GM12878 (cell line): Measurements from ENCODE around the gene SPINT2. TPM values are rescaled to one million over a fixed set of nuclear protein-coding genes. Genes with fewer than 3 reads are reported as not detected.

Source experiments
- ATAC-seq: fragments of 200-7000 bp; cut with Tn5 transposase; 3 replicates; pipeline ENCODE4 v1.9.1; 2020; ENCODE audit warnings: mild to moderate bottlenecking, moderate library complexity
- BruUV-seq: library from RNA; stranded (reverse); fragments of 400-500 nt; replicated peaks from 2 replicates; lab custom pipeline; 2021; lab: Mats Ljungman, UMichigan
- CTCF ChIA-PET: fragments of 300-600 bp; sonication (Branson Sonifier 250); formaldehyde crosslinking; extraction: SDS; loops from one replicate; lab custom pipeline; 2021; ENCODE audit warnings: inconsistent platforms; lab: Yijun Ruan, JAX
- POLR2A ChIA-PET: fragments of 350-600 bp; formaldehyde crosslinking; extraction: SDS; loops from one replicate; lab custom pipeline; 2021; ENCODE audit warnings: inconsistent platforms; lab: Charles Lee
- RAD21 ChIA-PET: fragments of 300-600 bp; sonication (Branson Sonifier 250); formaldehyde crosslinking; loops from one replicate; lab custom pipeline; 2023; ENCODE audit warnings: antibody characterized with exemption; ENCODE audit not compliant: unreplicated experiment; lab: Charles Lee
- SMC1A ChIA-PET: fragments of 300-600 bp; sonication (Branson Sonifier 250); formaldehyde crosslinking; loops from one replicate; lab custom pipeline; 2023; ENCODE audit not compliant: unreplicated experiment, uncharacterized antibody; lab: Charles Lee
- DNase-seq: peaks from one replicate; pipeline ENCODE4 v3.0.0-alpha.2; 2011; ENCODE audit warnings: low read depth, low spot score
- FAIRE-seq: peaks from 3 replicates; lab custom pipeline; 2011; peaks lifted over from hg19 to GRCh38; lab: Jason Lieb, UNC
- H2AFZ ChIP-seq: 2 replicates; pipeline ENCODE4 v1.6.0; 2011; ENCODE audit warnings: low read depth, low read length, control low read depth; ENCODE audit not compliant: control insufficient read depth
- H3K27ac ChIP-seq: 2 replicates; pipeline ENCODE4 v1.5.1; 2011; ENCODE audit warnings: control low read depth; ENCODE audit not compliant: control insufficient read depth, insufficient read depth
- H3K27me3 ChIP-seq, 2 experiments: replicated peaks in 1 of 2; 2 replicates each; pipeline versions ENCODE4 v1.6.0 to v1.6.1; 2011; ENCODE audit warnings: low read length in 1 of 2; ENCODE audit not compliant: control insufficient read depth in 2 of 2, insufficient read depth in 2 of 2
- H3K36me3 ChIP-seq, 2 experiments: 2 replicates each; pipeline ENCODE4 v1.5.1; 2011; ENCODE audit warnings: low read length in 1 of 2; ENCODE audit not compliant: control insufficient read depth in 2 of 2, insufficient read depth in 2 of 2
- H3K4me1 ChIP-seq: 2 replicates; pipeline ENCODE4 v1.6.1; 2011; ENCODE audit warnings: mild to moderate bottlenecking, low read length, moderate library complexity, mixed read lengths; ENCODE audit not compliant: control insufficient read depth, insufficient read depth
- H3K4me2 ChIP-seq: 2 replicates; pipeline ENCODE4 v1.6.0; 2011; ENCODE audit warnings: control low read depth; ENCODE audit not compliant: control insufficient read depth, insufficient read depth
- H3K4me3 ChIP-seq: fragments of 200-600 bp; sonication (generic); 2 replicates; pipeline ENCODE4 v1.5.1; 2016
- H3K79me2 ChIP-seq: 2 replicates; pipeline ENCODE4 v1.6.0; 2011; ENCODE audit warnings: low read length; ENCODE audit not compliant: control insufficient read depth, insufficient read depth
- H3K9ac ChIP-seq: 2 replicates; pipeline ENCODE4 v1.8.0; 2011; ENCODE audit warnings: low read length, control low read depth, mixed read lengths; ENCODE audit not compliant: control insufficient read depth, insufficient read depth
- H3K9me3 ChIP-seq: replicated peaks from 3 replicates; pipeline ENCODE4 v1.5.1; 2011; ENCODE audit warnings: mild to moderate bottlenecking, low read length; ENCODE audit not compliant: control insufficient read depth, insufficient read depth
- H4K20me1 ChIP-seq: 2 replicates; pipeline ENCODE4 v1.6.0; 2011; ENCODE audit not compliant: control insufficient read depth, insufficient read depth
- EGR1 ChIP-seq, 2 experiments: IDR thresholded peaks; 1 replicate in 1 of 2; 2 replicates in 1 of 2; pipeline ENCODE4 v1.6.1; 2011 to 2012; ENCODE audit warnings: low read depth in 2 of 2, low read length in 2 of 2, borderline replicate concordance in 1 of 2, mild to moderate bottlenecking in 1 of 2, moderate library complexity in 1 of 2
- HSF1 ChIP-seq: fragments of 150-350 bp; IDR thresholded peaks from 2 replicates; pipeline ENCODE4 v1.6.1; 2014; ENCODE audit warnings: mild to moderate bottlenecking, low read depth, low read length
- MEF2B ChIP-seq: fragments of 450-650 bp; IDR thresholded peaks from 2 replicates; pipeline ENCODE4 v1.6.1; 2018; ENCODE audit warnings: mild to moderate bottlenecking, moderate library complexity; ENCODE audit not compliant: partially characterized antibody, poor library complexity, severe bottlenecking
- SMAD5 ChIP-seq: IDR thresholded peaks from 2 replicates; pipeline ENCODE4 v1.6.1; 2016; ENCODE audit warnings: antibody characterized with exemption, low read depth
- SMARCA5 ChIP-seq: fragments of 450-650 bp; IDR thresholded peaks from 2 replicates; pipeline ENCODE4 v1.6.1; 2017; ENCODE audit warnings: mild to moderate bottlenecking
- SUPT20H ChIP-seq: IDR thresholded peaks from 2 replicates; pipeline ENCODE4 v1.6.1; 2011; ENCODE audit warnings: low read depth, mild to moderate bottlenecking, low read length, moderate library complexity, borderline replicate concordance; ENCODE audit not compliant: control insufficient read depth
- ZNF687 ChIP-seq: fragments of 450-650 bp; IDR thresholded peaks from 2 replicates; pipeline ENCODE4 v1.6.1; 2017; ENCODE audit warnings: mild to moderate bottlenecking, moderate library complexity
- WGBS: methylation state at CpG from one replicate; pipeline ENCODE4 v1.1.6; 2016; ENCODE audit warnings: low lambda C conversion rate; ENCODE audit not compliant: insufficient replicate concordance, insufficient coverage; ENCODE audit errors: missing lambda C conversion rate; 5-methylcytosine and 5-hydroxymethylcytosine counted together
- in situ Hi-C: fragments of 300-500 bp; cut with MboI; formaldehyde crosslinking; loops from 9 replicates; pipeline ENCODE4 v1.14.3; 2018; ENCODE audit warnings: mixed read lengths
- intact Hi-C: fragments of 100-400 bp; cut with micrococcal nuclease; formaldehyde crosslinking; loops from one replicate; pipeline ENCODE4 v1.14.2; 2022; ENCODE audit not compliant: unreplicated experiment
- polyA plus RNA-seq, 11 experiments: library from polyadenylated mRNA; depleted of rRNA in 4 of 11; unstranded in 6 of 11; stranded (reverse) in 5 of 11; fragments of >200 nt; fragmentation: Nextera tagmentation in 4 of 11; fragmentation: Illumina TruSeq in 1 of 11; extraction: Ambion mirVana in 4 of 11; extraction: Trizol in 1 of 11; gene quantifications; 1 replicate in 1 of 11; 2 replicates in 10 of 11; pipeline versions ENCODE4 v1.2.1 to v1.2.3, GENCODE V29; 2011 to 2016; ENCODE audit warnings: inconsistent platforms in 2 of 11, missing spikeins in 2 of 11, low read depth in 1 of 11
- total RNA-seq, 4 experiments: library from RNA; depleted of rRNA in 3 of 4; stranded (reverse); fragments of >200 nt in 3 of 4; fragmentation: Illumina TruSeq in 1 of 4; extraction: Trizol in 1 of 4; gene quantifications; 2 replicates each; pipeline versions ENCODE4 v1.2.1 to v1.2.3, GENCODE V29; 2013 to 2021

The SPINT2 gene
- total and polyA plus RNA-seq, 10 of the 15 experiments (the other 5 are each of a cell fraction or from before 2014, with no cell fraction given), result 0.15 to 26.5 (median 17.5) TPM

- no peak overlapping the region for H3K4me3 ChIP-seq
Measured at GRCh38 chr19:38307597-38307996, 43.2 kb downstream of the SPINT2 start.

More at GRCh38 chr19:38307597-38307996, 43.2 kb downstream of the SPINT2 start:
- CTCF ChIA-PET, result no interaction called here
- no peak overlapping the region for H2AFZ ChIP-seq
- no peak for TF ChIP-seq SMARCA5
- no peak for TF ChIP-seq MEF2B
- TF ChIP-seq SMAD5, result no peak
- TF ChIP-seq HSF1, result no peak
- TF ChIP-seq ZNF687, result no peak
- no peak for TF ChIP-seq SUPT20H
- TF ChIP-seq EGR1 (IDR thresholded peaks at IDR 0.05; ENCODE audit: borderline replicate concordance in 1 of 2, low read depth in 2 of 2, low read length in 2 of 2), result no peak
- 86% methylated on average over 8 of the region's 8 CpGs for WGBS
- H3K27me3 ChIP-seq, result no peaks in the 10 kb centered on the region
- H3K79me2 ChIP-seq, result no peaks in the 10 kb centered on the region
- no peak for FAIRE-seq
- H3K9me3 ChIP-seq, result no peaks in the 10 kb centered on the region
- no peaks in the 10 kb centered on the region for H4K20me1 ChIP-seq
- no peak overlapping the region for H3K9ac ChIP-seq
- H3K4me1 ChIP-seq, result no peaks in the 10 kb centered on the region
- no peak overlapping the region for H3K4me2 ChIP-seq
- POLR2A ChIA-PET, result no interaction called here
- in situ Hi-C loops, result no loop called here
- SMC1A ChIA-PET, result no interaction called here
- H3K36me3 ChIP-seq, result peaks cover 0 to 11% of the 10 kb centered on the region in 2 experiments; a peak in 3 of 4 replicates
- BruUV-seq, result no TSS peak
- intact Hi-C loops, result no loop called here
- ATAC-seq, result no peak
- DNase-seq, result no peak
- RAD21 ChIA-PET, result no interaction called here
- H3K27ac ChIP-seq, result no peak overlapping the region
